GM19025 (cell line): Measurements from ENCODE around the gene WNT7A.
"Not testable (repeated sequence)": the region's sequence is repeated elsewhere in the genome, so short reads cannot be mapped to it uniquely, and the experiment has no call there.

Experiments used
- ATAC-seq: cut with Tn5 transposase; IDR thresholded peaks from one replicate; pipeline ENCODE4 v1.9.1; 2021; ENCODE audit warnings: mild to moderate bottlenecking, low read depth, moderate library complexity; ENCODE audit not compliant: unreplicated experiment

Gene WNT7A

DNA sequence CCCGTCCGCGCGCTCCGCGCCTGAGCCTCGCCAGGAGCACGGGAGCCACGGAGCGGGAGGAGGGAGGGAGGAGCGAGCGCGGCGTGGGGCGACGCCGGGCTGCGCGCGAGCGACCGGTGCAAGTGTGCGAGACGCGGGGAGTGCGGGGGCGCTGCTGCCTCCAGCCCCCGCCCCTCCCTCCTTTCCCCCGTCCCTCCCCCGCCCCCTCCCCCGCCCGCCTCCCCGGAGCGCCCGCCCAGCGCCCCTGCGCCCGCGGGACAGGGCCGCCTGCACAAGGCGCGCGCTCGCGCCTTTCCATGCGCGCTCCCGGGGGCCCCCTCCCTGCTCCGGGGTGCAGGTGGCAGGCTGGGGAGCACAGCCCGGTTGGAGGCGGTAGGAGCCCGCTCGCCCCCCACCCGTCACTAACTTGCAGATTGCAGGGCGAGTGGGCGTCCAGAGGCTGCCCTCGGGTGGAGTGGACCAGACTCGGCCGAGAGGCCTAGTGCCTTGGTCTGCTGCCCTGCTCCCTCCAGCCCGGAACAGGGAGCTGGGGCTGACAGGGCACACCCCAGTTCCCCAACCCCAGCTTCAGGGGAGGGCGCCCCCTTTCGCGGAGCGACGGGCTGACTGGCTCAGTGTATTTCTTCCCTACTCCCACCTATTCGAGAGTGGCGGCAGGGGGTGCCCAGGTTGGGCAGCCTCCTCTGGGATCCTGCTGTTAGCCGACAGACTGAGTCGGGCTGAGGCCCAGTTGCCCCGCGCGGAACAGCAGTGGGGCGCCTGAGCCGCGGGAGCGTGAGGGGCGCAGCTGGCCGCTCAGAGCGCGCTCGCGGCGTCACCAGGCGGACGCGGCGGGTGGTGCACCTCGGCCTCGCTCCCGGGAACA, at the start of gene WNT7A:
TSS of gene WNT7A (minus strand) at position 126 of the 865 bp plus-strand sequence. CDS start 255 bp downstream, outside the sequence.
- ATAC-seq = no peak

DNA sequence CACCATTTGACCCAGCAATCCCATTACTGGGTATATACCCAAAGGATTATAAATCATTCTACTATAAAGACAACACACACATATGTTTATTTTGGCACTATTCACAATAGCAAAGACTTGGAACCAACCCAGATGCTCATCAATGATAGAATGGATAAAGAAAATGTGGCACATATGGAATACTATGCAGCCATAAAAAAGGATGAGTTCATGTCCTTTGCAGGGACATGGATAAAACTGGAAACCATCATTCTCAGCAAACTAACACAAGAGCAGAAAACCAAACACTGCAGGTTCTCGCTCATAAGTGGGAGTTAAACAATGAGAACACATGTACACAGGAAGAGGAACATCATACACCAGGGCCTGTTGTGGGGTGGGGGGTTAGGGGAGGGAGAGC, 48.9 kb upstream of the WNT7A start:
- not testable (repeated sequence) for ATAC-seq

DNA sequence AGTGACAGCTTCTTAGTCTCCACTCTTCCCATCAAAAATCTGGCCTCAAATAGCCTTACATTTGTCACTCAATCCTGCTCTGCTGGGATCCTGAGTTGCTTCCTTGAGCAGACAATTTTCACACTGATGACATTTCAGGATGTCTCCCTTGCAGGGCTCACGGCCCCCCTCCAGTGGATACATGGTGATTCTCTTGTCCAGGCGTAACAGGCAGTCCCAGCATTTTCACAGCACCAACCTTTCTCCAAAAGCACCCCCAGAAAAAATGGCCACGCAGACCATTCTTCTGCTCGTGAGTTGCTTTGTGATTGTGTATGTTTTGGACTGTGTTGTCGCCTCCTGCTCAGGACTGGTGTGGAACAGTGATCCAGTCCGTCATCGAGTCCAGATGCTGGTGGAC, 47.4 kb upstream of the WNT7A start:
- no peak for ATAC-seq

GRCh38 chr3:13916375-13916774, 36.5 kb upstream of the WNT7A start:
- no peak for ATAC-seq

- no peak for ATAC-seq
These were observed 22.9 kb upstream of the WNT7A start for GRCh38 chr3:13902648-13903238.

GRCh38 chr3:13901935-13902584, 22.2 kb upstream of the WNT7A start:
- no peak for ATAC-seq

GRCh38 chr3:13898346-13898745, 18.5 kb upstream of the WNT7A start:
- ATAC-seq = no peak

DNA sequence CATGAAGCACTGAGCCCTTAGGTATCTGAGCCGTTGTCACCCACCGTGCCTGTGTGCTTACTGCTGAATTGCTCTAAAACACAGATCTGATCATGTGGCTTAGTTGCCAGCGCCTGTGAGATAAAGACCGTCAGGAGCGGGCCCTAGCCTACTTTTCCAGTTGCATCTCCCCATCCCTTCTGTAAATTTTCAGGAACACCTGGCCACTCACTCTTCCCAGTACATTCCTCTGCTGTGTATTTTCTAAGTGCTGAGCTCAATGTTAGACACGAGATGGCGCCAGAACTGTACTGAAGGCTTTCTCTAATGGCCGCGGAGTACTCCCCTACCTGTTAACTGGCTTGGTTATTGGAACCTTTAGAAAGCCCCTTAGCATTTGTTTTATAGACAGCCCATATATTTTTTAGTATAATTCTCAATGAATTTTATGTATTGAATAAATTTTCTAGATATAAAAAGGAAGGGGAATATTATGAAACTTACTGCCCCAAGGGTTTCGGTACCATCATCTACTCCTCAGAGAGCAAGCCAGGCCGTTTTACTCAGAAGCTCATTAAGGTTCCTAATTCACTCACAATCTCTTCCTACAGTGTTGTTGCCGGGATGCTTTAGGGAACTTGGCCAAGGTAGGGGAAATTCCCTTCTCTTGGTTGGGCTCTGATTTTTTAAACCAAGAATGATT, 16.7 kb upstream of the WNT7A start:
- no peak for ATAC-seq

GRCh38 chr3:13895155-13896105, 15.6 kb upstream of the WNT7A start:
- peak; percentile 100 for ATAC-seq

GRCh38 chr3:13894807-13895154, 14.9 kb upstream of the WNT7A start:
- no peak for ATAC-seq

DNA sequence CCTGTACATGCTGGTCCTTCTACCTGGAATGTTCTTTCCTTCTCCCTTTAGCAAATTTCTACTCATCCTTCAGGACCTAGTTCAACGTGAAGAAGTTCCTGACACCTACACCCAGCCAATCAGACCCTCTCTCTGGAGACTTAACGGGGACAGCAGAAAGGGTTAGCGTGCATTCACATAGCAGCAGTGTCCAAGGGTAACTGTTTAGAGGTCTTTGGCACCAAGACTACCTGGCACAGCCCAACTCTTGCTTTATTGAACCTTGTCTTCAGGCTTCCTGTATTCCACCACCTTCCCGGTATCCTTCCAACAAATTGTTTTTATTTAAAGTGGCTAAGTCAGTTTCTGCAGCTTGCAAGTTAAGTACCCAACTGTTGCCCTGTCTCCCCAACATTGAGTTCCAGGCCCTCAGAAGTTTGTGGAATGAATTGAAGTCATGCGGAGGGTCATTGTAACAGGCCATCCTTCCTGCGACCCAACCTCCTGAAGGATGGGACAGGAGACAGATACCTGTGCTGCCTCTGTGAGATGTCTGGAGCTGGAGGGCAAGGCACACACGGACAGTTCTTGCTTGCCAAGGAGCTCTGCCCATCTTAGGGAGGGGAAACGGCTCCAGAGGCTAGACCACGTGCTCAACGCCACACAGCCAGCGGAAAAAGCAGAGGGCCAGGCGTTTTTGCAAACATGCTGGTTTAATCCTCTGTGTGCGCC, 14.4 kb upstream of the WNT7A start:
- ATAC-seq = no peak

GRCh38 chr3:13892304-13892703, 12.4 kb upstream of the WNT7A start:
- ATAC-seq = no peak

- ATAC-seq = no peak
These were observed 11.7 kb upstream of the WNT7A start for GRCh38 chr3:13891492-13892073.

DNA sequence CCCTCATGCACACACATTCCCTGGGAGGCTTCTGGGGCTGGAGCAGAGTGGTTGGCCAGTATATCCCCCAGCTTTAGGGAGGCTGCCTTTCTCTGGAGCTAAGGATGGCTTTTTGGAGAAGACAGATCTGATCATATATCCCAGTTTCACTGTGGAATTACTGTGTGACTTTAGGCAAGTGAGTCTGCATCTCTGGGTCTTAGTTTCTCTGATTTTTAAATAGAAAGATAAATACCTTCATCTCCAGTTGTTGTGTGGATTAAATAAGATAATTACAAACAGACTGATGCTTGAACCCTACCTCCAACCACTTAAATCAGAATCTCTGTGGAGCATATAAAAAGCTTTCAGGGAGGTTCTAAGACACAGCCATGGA, 11.1 kb upstream of the WNT7A start:
- ATAC-seq = no peak

- no peak for ATAC-seq
These were observed 10.6 kb upstream of the WNT7A start for GRCh38 chr3:13890377-13891016.

DNA sequence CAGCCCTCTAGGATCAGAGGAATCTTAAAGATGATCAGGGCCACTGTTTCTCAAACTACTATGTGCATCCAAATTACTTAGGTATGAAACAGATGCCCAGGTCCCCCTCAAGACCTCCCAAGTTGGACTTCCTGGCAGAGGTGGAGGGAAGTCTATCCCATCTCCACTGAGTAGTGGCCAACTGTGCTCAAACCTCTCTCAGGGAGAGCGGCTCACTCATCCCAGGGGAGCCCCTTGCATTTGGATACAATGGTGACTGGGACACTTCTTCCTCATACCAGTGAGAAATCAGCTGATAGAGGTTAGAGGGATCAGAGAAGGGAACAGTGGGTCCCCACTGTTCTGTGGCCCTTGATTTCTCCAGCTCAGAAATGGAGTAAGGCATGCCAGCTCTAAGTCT, 8.7 kb upstream of the WNT7A start:
- no peak for ATAC-seq

GRCh38 chr3:13887495-13888300, 7.8 kb upstream of the WNT7A start:
- ATAC-seq = no peak
